ENCODE measurements around the gene TMEM231. TPM values are rescaled to one million over a fixed set of nuclear protein-coding genes. Genes with fewer than 3 reads are reported as not detected.
A peak's percentile ranks its signal among the peaks of the same experiment; 100 is the strongest.
"Not testable (repeated sequence)": the region's sequence is repeated elsewhere in the genome, so short reads cannot be mapped to it uniquely, and the experiment has no call there.

The TMEM231 gene
- total RNA-seq, 2 experiments from 2014 or later = 1.9 to 2.2 TPM

DNA sequence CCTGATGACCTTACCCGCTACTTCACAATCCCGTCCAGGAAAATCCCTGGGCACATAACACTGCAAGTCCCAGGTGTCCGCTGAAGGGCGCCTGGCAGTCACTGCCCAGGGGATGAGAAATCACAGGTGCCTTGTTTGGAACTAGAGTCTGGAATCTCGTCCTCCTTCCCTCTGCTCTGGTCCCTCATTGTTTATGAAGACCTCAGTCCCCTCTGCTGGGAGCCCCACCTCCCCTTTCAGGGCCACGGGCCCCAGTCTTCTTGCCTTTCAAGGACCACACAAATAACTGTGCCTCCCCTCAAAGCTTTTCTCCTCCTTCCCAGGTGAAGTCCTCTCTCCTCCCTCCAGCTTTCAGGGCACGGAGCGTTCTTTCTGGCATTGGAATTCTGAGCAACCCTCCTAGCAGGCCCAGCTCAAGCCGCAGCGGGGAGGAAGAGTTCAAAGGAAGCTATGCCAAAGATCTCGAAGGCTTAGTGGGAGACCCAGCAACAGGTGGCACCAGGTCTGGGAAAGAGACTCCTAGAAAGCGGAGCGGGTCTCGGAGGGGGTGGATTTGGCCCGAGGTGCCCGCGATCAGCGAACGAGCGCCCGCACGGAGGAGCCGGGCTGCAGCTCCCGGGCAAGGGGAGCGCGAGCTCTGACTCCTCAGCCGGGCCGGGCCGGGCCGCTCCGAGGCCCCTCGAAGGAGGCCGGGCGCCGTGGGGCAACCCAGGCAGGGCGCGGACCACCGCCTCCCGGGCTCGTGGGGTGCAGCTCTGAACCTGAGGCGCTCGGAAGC is 39.7 kb downstream of the TMEM231 start:
- POLR2A ChIA-PET = not testable (repeated sequence)

DNA sequence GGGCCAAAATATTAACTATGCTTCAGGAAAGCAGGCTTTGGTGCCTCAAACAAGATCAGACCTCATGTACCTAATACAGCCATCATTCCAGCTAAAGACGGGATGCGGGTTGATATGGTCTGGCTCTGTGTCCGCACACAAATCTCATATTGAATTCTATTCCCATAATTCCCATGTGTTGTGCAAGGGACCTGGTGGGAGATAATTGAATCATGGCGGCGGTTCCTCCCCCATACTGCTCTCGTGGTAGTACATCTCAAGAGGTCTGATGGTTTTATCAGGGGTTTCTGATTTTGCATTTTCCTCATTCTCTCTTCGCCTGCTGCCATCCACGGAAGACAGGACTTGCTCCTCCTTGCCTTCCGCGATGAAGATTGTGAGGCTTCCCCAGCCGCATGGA is 41.8 kb downstream of the TMEM231 start:
- no peak overlapping the region for H3K4me3 Mint-ChIP-seq
- POLR2A ChIA-PET = no interaction called here
- CTCF ChIA-PET = no interaction called here

More for the DNA sequence above, 39.7 kb downstream of the TMEM231 start:
- peak overlapping the region; percentile 89 for H3K4me3 Mint-ChIP-seq
- H3K4me1 Mint-ChIP-seq = peaks cover 13% of the 10 kb centered on the region
- H3K27ac Mint-ChIP-seq = peak overlapping the region; percentile 62
- not testable (repeated sequence) for H3K27me3 Mint-ChIP-seq; H3K36me3 Mint-ChIP-seq (ENCODE audit: low read depth); H3K9me3 Mint-ChIP-seq
- CTCF ChIA-PET = interaction anchor here (0.7 to 3.2 kb wide), 20 partner anchors 12 to 148 kb away, joined by 3 to 22 read pairs (median 5); partner anchors contain the start of genes GABARAPL2, KARS1, TERF2IP and TMEM170A
- peak; percentile 16 for DNase-seq

DNA sequence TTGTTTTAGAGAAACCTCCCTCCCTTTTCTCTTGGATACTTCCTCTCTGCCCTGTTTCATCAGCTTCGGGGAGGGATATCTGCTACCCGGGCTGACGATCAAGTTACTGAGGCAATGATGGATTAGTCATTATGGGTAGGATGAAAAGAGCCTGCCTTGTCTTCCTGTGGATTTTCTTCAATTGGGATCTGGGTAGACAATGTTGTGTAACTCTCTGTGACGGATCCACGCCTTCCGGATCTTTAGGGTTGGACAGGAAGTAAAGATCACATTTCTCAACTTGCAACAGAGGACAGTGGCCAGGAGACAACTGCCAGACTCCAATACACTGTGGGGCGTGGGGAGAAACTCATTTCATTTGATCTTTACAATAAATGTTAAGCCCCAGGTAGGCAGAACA is 49.5 kb downstream of the TMEM231 start:
- H3K36me3 Mint-ChIP-seq (ENCODE audit: low read depth) = no peaks in the 10 kb centered on the region
- no peak overlapping the region for H3K4me3 Mint-ChIP-seq
- no peaks in the 10 kb centered on the region for H3K9me3 Mint-ChIP-seq
- POLR2A ChIA-PET = no interaction called here
- H3K27me3 Mint-ChIP-seq = peaks cover 4% of the 10 kb centered on the region
- H3K27ac Mint-ChIP-seq = no peak overlapping the region
- H3K4me1 Mint-ChIP-seq = no peaks in the 10 kb centered on the region
- CTCF ChIA-PET = interaction anchor here (0.6 to 1.4 kb wide), 2 partner anchors 9 to 243 kb away, joined by 3 read pairs; no protein-coding TSS in a partner anchor
- no peak for DNase-seq

More for the DNA sequence above, 41.8 kb downstream of the TMEM231 start:
- no peak overlapping the region for H3K27ac Mint-ChIP-seq
- H3K9me3 Mint-ChIP-seq = no peaks in the 10 kb centered on the region
- no peaks in the 10 kb centered on the region for H3K36me3 Mint-ChIP-seq (ENCODE audit: low read depth)
- H3K4me1 Mint-ChIP-seq = peaks cover 13% of the 10 kb centered on the region
- DNase-seq = no peak
- H3K27me3 Mint-ChIP-seq = peaks cover 1% of the 10 kb centered on the region

DNA sequence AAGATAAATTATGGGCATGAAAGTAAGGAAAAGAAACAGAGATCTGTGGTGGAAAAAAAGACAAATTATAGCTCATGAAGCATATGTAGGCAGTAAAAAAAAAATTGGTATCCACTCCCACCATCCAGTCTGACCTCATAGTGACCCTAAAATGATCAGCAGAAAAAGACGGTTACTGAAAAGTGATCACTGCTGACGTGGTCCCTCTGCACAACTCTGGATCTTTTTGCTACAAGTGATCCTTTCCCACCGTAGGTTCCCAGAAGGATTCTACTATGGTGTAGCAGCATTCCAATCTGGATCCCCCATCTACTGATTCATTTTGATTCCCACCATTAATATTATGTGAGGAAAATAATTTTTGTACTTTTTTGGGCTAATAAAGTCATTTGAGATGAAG is 49.9 kb downstream of the TMEM231 start:
- ChIA-PET CTCF (interaction anchor here (0.6 to 1.1 kb wide), 2 partner anchors 12 to 243 kb away, joined by 3 read pairs; no protein-coding TSS in a partner anchor), POLR2A (no interaction called here)
- no peak for DNase-seq
- no peaks in the 10 kb centered on the region for H3K4me1 Mint-ChIP-seq
- H3K4me3 Mint-ChIP-seq = no peak overlapping the region
- no peaks in the 10 kb centered on the region for H3K36me3 Mint-ChIP-seq (ENCODE audit: low read depth)
- no peak overlapping the region for H3K27ac Mint-ChIP-seq
- H3K27me3 Mint-ChIP-seq = peaks cover 4% of the 10 kb centered on the region
- H3K9me3 Mint-ChIP-seq = no peaks in the 10 kb centered on the region

DNA sequence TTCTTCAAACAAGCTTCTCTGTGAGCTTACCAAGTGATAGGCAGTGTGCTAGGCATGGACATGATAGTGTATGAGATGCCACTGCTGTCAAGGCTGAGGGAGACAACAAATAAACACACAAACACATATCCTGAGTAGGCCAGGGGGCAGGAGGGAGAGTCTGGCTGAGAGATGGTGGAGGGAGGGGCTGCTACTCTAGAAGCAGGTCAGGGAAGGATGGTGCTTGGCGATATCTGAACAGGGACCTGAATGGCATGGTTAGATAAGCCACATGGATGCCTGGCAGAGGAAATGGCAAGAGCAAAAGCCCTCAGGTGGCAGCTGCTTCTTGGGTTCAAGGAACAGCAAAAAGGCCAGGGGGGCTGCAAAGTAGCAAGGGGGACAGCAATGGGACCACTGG is 52.3 kb downstream of the TMEM231 start:
- H3K36me3 Mint-ChIP-seq (ENCODE audit: low read depth) = no peaks in the 10 kb centered on the region
- ChIA-PET CTCF (interaction anchor here (0.6 to 1.2 kb wide), 2 partner anchors 14 to 79 kb away, joined by 4 to 7 read pairs; no protein-coding TSS in a partner anchor), POLR2A (no interaction called here)
- no peak overlapping the region for H3K4me3 Mint-ChIP-seq
- H3K9me3 Mint-ChIP-seq = no peaks in the 10 kb centered on the region
- no peak for DNase-seq
- H3K27me3 Mint-ChIP-seq = peaks cover 4% of the 10 kb centered on the region
- no peak overlapping the region for H3K27ac Mint-ChIP-seq
- no peaks in the 10 kb centered on the region for H3K4me1 Mint-ChIP-seq

DNA sequence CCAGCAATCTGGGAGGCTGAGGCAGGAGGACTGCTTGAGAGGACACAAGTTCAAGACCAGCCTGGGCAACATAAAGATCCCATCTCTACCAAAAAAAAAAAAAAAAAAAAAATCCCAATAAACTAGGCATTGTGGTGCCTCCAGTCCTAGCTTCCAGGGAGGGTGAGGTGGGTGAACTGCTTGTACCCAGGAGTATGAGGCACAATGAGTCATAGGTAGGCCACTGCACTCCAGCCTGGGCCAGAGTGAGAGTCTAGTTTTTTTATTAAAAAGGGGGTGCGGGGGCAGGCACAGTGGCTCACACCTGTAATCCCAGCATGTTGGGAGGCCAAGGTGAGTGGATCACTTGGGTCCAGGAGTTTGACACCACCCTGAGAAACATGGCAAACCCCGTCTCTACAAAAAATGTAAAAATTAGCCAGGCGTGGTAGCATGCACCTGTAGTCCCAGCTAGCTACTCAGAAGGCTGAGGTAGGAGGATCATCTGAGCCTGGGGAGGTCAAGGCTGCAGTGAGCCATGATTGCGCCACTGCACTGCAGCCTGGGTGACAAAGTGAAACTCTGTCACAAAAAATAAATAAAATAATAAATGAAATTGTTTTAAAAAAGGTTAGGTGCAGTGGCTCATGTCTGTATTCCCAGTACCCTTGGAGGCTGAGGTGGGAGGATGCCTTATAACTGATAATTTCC is 53.0 kb downstream of the TMEM231 start:
- no peaks in the 10 kb centered on the region for H3K4me1 Mint-ChIP-seq

DNA sequence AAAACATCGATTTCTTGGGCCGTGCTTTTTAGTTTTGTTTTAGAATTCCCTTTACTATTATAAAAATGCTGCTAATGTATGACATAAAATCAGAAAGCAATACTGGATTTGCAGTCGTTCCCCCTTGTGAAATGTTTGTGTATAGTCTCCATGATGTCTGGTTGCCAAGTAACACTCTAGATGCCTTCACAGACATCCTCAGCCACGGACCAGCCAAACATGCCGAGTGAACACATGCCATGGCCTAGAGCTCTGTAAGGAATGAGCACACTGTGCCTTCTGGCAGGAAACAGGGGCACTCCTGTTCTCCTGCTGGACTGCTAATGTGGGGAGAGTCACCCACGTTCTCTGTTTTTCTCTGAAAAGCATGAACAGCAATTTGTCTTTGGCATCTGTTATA is 54.2 kb downstream of the TMEM231 start:
- DNase-seq; H3K4me1 Mint-ChIP-seq; CTCF ChIA-PET; POLR2A ChIA-PET; H3K4me3 Mint-ChIP-seq; H3K27me3 Mint-ChIP-seq; H3K27ac Mint-ChIP-seq; H3K9me3 Mint-ChIP-seq; H3K36me3 Mint-ChIP-seq (ENCODE audit: low read depth): not testable (repeated sequence)

More for the DNA sequence above, 53.0 kb downstream of the TMEM231 start:
- H3K4me3 Mint-ChIP-seq = no peak overlapping the region
- H3K27me3 Mint-ChIP-seq = peaks cover 6% of the 10 kb centered on the region
- CTCF ChIA-PET = no interaction called here
- H3K36me3 Mint-ChIP-seq (ENCODE audit: low read depth) = no peaks in the 10 kb centered on the region
- POLR2A ChIA-PET = no interaction called here
- no peak overlapping the region for H3K27ac Mint-ChIP-seq
- H3K9me3 Mint-ChIP-seq = no peaks in the 10 kb centered on the region
- no peak for DNase-seq

DNA sequence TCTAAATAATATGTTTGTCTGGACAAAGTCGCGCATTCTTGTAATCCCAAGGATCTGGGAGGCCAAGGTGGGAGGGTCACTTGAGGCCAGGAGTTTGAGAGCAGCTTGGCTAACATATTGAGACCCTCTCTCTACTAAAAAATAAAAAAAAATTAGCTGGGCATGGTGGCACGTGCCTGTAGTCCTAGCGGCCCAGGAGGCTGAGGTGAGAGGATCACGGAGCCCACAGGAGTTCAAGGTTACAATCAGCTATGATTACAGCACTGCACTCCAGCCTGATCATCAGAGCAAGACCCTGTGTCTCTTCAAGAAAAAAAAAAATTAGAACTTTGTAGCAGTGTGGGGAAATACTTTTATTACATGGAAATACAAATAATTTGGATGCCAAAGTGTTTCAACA is 54.7 kb downstream of the TMEM231 start:
- POLR2A ChIA-PET = no interaction called here
- Mint-ChIP-seq H3K27me3 (peaks cover 5% of the 10 kb centered on the region), H3K4me1 (no peaks in the 10 kb centered on the region), H3K9me3 (no peaks in the 10 kb centered on the region), H3K4me3 (no peak overlapping the region), H3K36me3 (ENCODE audit: low read depth) (no peaks in the 10 kb centered on the region), H3K27ac (no peak overlapping the region)
- DNase-seq = no peak
- CTCF ChIA-PET = no interaction called here

DNA sequence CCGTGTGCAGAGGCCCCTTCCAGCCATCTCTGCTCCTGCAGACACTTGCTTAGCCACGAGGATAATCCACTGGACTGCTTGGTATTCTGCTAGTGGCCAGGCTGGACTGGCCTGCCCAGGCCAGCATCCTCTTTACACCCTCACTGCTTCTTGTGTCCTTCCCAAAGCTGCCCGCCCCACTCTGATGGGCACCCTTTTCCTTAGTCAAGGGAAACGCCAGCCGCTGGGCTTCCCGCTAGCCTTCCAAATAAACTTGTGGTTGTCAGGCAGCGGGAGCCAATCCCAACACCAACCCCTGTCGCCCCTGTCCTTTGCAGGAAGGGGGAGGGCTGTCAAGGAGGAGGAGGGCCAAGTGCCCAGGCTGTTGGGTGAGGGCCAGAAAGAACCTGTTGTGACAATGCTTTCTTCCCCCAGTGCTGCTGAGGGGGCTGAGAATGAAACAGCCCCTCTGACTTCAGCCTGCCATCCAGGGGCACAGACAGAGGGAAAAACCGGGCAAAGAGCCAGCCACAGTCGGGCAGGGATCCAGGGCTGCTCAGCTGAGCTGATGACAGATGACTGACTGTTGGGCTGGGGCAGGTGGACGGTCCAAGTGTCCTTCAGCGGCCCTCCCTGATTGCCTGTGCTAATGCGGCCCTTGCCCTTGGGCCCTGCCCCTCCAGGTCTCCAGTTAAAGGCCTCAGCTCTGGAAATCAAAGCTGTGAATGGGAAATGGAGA is 57.3 kb downstream of the TMEM231 start:
- CTCF ChIA-PET; H3K36me3 Mint-ChIP-seq (ENCODE audit: low read depth); POLR2A ChIA-PET; DNase-seq; H3K9me3 Mint-ChIP-seq; H3K27ac Mint-ChIP-seq; H3K4me1 Mint-ChIP-seq; H3K4me3 Mint-ChIP-seq: not testable (repeated sequence)
- H3K27me3 Mint-ChIP-seq = peaks cover 20% of the 10 kb centered on the region

DNA sequence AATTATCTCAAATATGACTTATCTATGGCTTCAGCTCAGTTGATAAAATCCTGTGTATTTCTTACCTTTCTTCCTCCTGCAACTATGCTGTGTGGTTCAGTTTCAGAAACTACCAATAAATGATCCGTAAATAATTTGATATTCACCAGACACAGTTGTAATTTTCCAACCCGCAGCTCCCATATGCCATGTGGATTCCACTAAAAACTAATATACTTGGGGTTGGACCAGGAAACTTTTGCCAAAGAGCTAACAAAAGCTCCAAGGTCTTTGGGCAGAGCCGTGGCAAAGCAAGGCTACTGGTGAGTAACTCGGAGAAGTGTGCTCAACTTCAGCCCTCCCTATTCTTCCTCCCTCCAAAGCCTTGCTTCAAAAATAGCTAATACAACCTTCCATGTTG is 58.5 kb downstream of the TMEM231 start:
- Mint-ChIP-seq H3K9me3 (no peaks in the 10 kb centered on the region), H3K27me3 (peaks cover 26% of the 10 kb centered on the region), H3K4me3 (no peak overlapping the region), H3K27ac (no peak overlapping the region), H3K4me1 (peaks cover 6% of the 10 kb centered on the region), H3K36me3 (ENCODE audit: low read depth) (no peaks in the 10 kb centered on the region)
- ChIA-PET POLR2A (no interaction called here), CTCF (interaction anchor here (0.6 to 1.6 kb wide), 4 partner anchors 10 to 25 kb away, joined by 3 to 5 read pairs (median 4); no protein-coding TSS in a partner anchor)
- no peak for DNase-seq

DNA sequence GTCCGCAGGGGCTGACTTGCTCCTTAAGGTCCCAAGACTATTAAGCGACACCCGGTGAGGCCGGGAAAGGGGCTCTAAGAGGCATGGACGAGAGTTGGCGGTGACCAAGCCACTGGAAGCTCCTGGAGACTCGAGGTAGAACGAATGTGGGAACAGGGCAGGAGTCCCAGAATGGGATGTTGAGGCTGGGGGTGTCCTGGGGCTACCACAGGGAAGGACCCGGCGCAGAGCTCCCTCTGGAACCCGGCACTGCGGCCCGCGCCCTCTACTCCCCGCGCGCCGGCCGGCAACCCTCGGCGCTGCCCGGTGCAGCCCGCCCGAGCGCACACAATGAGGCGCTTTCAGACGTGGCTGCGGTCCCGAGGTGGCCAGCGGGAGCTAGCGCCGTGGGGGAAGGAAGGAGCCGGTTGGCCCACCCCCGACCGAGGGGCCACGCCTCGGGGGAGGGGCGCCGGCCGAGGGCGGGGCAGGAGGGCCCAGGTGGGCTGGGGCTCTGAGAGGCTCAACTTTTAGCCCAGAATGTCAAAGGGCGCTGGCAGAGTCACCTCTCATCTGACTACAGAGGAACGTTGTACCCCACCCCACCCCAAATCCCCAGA is 60.9 kb downstream of the TMEM231 start, which contains the start of gene CHST6:
Gene CHST6, minus strand, starts transcription at position 366 of the 599 bp plus-strand sequence. CDS start 15,613 bp downstream, outside the sequence.
- CTCF ChIA-PET = interaction anchor here (1.6 to 1.9 kb wide), 2 partner anchors 14 to 18 kb away, joined by 7 to 8 read pairs; no protein-coding TSS in a partner anchor
- Mint-ChIP-seq H3K9me3 (no peaks in the 10 kb centered on the region), H3K36me3 (ENCODE audit: low read depth) (no peaks in the 10 kb centered on the region), H3K4me3 (peak within 1 kb of the TSS; percentile 34), H3K27me3 (peaks cover 28% of the 10 kb centered on the region), H3K27ac (no peak within 1 kb of the TSS), H3K4me1 (peaks cover 6% of the 10 kb centered on the region)
- peak; percentile 17 for DNase-seq
- POLR2A ChIA-PET = no interaction called here

DNA sequence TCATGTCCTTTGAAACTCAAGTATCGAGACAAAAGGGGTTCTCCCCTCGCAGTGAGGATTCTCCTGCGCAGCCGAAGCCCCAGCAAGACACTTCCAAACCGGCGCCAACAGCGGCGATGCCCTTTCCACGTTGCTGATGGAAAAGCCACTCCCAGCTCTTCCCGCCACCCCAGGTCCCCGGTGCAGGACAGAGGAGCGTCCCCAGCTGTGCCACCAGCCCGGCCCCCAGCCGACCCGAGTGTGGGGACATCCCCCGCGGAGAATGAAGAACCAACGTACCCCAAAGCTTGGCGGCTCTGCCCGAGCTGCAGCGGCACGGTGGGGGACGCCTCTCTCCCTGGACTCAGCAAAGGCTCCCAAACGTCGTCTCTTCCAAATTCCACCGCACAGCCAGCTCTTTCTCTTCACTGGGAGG is 61.4 kb downstream of the TMEM231 start:
- no peak overlapping the region for H3K27ac Mint-ChIP-seq
- DNase-seq = no peak
- peaks cover 28% of the 10 kb centered on the region for H3K27me3 Mint-ChIP-seq
- no peaks in the 10 kb centered on the region for H3K36me3 Mint-ChIP-seq (ENCODE audit: low read depth)
- peak overlapping the region; percentile 34 for H3K4me3 Mint-ChIP-seq
- H3K4me1 Mint-ChIP-seq = peaks cover 6% of the 10 kb centered on the region
- H3K9me3 Mint-ChIP-seq = no peaks in the 10 kb centered on the region
- CTCF ChIA-PET = interaction anchor here (0.6 to 1.9 kb wide), 4 partner anchors 13 to 129 kb away, joined by 3 to 8 read pairs (median 6); partner anchors contain the start of gene TMEM170A
- POLR2A ChIA-PET = no interaction called here

All from activated CD4-positive, alpha-beta T cell treated with anti-CD3 and anti-CD28 coated beads, Interleukin-2, amount 10 ng/mL, durations not matched to agents 7 days and 5 days (primary cell).